ENCODE data around the gene DTD2.

DTD2 gene

DNA sequence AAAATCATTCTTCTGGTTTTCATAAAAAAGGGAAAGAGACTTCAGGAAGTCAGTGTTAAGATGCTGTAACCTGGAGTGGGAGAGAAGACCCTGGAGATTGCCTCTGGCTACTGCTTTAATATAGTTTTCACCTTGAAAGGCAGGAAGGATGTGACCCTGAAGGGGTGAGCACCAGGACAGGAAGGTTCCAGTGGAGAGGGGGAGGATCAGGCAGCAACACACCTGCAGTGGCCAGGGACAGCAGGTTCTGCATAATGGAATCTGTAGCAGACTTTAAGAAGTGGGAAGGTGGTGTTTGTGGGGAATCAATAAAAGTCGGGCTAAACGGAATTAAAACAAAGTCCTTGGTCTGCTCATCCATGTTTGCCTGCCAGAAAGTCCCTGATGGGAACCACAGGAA, 30.6 kb downstream of the DTD2 start:
- Mint-ChIP-seq H3K4me3 (no peak overlapping the region), H3K27ac (no peak overlapping the region), H3K4me1 (peaks cover 19% of the 10 kb centered on the region), H3K9me3 (no peaks in the 10 kb centered on the region), H3K27me3 (no peaks in the 10 kb centered on the region), H3K36me3 (ENCODE audit: low read depth) (no peaks in the 10 kb centered on the region)
- no peak for ATAC-seq
- no peak for DNase-seq

DNA sequence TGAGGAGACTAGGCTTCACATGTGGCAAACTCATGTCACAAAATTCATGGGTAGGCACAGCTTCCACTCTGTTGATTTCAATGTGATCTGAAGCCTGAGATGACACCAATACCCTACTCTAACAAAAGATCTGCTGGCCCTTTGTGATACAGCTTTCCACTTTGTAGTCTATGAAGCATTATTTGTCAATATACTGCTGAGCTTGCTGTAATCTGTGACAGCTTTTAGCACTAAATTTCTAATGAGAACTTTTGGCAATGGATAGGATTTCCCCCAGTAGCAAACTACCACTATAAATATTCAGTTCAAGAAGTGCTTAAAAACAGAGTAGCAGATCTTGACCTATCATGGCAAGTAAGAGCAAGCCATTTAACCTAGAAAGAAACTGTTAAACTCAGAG, 31.4 kb downstream of the DTD2 start:
- Mint-ChIP-seq H3K27ac (no peak overlapping the region), H3K9me3 (no peaks in the 10 kb centered on the region), H3K36me3 (ENCODE audit: low read depth) (no peaks in the 10 kb centered on the region), H3K4me3 (no peak overlapping the region), H3K4me1 (peaks cover 25% of the 10 kb centered on the region), H3K27me3 (no peaks in the 10 kb centered on the region)
- ATAC-seq, result no peak
- DNase-seq, result no peak

DNA sequence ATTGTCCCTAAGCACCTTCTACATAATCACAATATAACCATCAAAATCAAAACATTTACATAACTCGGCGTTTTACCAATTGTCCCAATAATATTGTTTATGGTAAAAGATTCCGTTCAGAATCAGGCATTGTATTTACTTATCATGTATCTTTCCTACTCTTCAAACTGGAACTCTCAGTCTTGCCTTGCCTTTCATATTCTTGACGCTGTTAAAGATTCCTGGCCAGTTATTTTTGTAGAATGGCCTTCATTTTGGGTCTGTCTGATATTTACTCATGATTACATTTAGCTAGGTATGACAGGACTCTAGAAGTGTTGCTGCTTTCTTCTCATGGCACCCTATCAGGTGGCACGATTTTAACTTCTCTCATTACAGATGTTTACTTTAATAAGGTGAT, 36.1 kb downstream of the DTD2 start:
- H3K36me3 Mint-ChIP-seq (ENCODE audit: low read depth), result peaks cover 2% of the 10 kb centered on the region
- no peak for DNase-seq
- H3K27ac Mint-ChIP-seq, result peak overlapping the region; percentile 94
- H3K4me1 Mint-ChIP-seq, result peaks cover 22% of the 10 kb centered on the region
- no peak for ATAC-seq
- H3K9me3 Mint-ChIP-seq, result no peaks in the 10 kb centered on the region
- no peaks in the 10 kb centered on the region for H3K27me3 Mint-ChIP-seq
- H3K4me3 Mint-ChIP-seq, result peak overlapping the region; percentile 93

DNA sequence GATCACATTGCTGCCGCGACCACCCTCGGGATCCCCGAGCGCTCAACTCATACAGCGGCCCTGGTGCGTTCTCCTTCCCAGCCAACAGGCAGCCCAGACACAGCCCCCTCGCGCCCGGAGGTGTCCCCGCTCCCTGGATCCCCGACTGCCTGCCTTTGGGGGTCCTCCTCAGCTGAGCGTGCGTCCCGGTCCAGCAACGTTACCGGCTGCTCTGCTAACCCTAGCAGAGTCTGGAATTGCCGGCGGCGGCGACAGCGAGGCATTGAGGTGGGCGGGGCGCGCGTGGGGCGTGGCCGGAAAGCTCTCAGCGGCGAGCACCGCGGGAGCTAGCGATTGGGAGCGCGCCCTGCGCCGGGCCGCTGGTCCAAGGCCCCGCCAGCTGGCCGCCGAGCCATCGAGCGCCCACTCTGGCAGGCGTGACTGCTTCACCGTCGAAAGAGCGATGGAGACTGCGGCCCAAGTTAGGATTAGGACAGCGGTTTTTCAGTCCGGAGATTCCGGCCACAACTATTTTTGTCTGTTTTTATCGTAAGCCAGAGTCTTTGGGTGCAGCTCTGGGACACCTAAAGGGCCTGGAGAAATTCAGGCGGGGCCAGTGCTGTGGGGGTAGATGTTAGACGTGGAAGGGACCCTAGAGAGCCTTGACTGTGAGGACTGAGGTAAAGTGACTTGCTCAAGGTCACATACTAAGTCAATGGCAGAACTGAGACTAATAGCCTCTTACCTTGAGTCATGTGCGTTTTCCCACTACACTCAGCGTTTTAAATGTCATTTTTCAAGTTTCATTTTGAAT, 36.8 kb downstream of the DTD2 start, which contains the start of gene HEATR5A:
Gene HEATR5A (minus strand): TSS at position 232 of the 793 bp plus-strand sequence. CDS start 17,575 bp downstream, outside the sequence.
- Mint-ChIP-seq H3K9me3 (no peaks in the 10 kb centered on the region), H3K4me1 (peaks cover 22% of the 10 kb centered on the region), H3K36me3 (ENCODE audit: low read depth) (peaks cover 2% of the 10 kb centered on the region), H3K27me3 (no peaks in the 10 kb centered on the region), H3K27ac (peak within 1 kb of the TSS; percentile 94), H3K4me3 (peak within 1 kb of the TSS; percentile 93)
- ATAC-seq (peak; percentile 95), DNase-seq (peak; percentile 94)

DNA sequence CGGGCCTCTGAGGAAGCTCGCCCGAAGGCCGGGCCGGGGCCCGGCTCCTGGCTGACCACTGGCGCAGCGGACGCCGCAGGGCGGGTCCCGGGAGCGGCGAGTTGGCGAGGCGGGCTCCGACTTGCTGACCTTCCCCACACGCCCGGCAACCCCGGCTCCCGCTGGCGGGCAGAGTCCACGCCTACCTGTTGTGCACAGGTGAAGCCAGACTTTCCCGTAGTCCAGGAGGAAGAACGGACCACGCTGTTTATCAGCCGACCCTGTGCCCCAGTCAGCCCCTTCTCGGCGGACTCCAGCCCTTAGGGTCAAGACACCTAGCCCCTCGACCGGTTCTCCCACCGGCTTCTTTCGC, 37.4 kb downstream of the DTD2 start:
- Mint-ChIP-seq H3K4me1 (peaks cover 22% of the 10 kb centered on the region), H3K36me3 (ENCODE audit: low read depth) (peaks cover 2% of the 10 kb centered on the region), H3K4me3 (peak overlapping the region; percentile 93), H3K27me3 (no peaks in the 10 kb centered on the region), H3K27ac (peak overlapping the region; percentile 94), H3K9me3 (no peaks in the 10 kb centered on the region)
- DNase-seq (peak; percentile 24), ATAC-seq (peak; percentile 1)

DNA sequence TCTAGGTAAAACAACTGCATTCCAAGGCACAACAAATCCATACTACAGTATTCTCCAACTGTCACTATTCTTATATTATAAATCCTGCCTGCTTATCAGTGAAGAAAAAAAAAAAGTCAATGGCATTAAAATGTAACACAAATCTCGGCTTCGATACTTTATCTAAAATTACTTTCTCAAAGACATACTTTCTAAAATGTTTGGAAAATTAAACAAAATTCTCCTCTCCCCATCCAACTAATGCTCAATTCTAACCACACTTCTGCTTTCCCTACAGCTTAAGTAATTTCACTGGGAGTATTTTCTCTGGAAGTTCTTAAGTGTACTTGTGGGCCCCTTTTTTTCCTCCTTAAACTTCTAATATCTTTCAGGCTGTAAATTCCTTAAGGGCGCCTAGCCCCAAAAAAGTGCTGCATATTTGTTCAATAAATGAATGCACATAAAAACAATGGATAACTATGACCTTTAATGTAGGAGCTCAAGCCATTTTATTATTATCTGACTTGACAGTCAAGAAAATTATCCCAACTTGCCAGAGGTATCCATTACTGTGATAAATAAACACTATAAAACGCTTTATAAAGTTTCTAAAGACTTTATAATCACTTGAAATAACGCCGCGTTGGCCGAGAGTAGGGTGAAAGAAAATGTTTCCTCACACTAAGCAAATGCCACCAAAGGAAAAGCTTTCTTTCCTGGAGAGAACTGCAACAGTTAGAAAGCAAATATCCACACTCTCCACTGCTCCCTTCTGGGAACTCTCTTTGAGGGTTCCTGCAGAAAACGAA, 37.9 kb downstream of the DTD2 start:
- no peak for DNase-seq
- no peaks in the 10 kb centered on the region for H3K9me3 Mint-ChIP-seq
- H3K4me3 Mint-ChIP-seq, result peak overlapping the region; percentile 93
- no peaks in the 10 kb centered on the region for H3K27me3 Mint-ChIP-seq
- no peak overlapping the region for H3K27ac Mint-ChIP-seq
- peaks cover 25% of the 10 kb centered on the region for H3K4me1 Mint-ChIP-seq
- no peak for ATAC-seq
- H3K36me3 Mint-ChIP-seq (ENCODE audit: low read depth), result peaks cover 2% of the 10 kb centered on the region

DNA sequence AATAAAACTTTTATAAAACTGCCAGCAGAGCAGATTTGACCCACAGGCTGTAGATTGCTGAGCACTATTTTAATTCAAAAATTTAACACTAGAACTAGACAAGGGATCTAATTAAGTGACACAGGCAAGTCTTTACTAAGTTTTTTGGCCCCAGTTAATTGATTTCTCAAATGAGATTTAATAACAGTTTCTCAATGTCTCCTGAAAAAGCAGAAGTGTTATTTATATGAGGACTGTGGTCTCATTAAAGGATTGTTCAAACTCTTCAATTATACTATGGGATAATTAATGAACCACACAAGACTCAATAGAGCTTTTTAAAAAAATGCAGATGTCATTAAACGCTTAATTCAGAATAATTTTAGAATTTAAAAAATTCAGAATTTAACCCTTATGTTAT, 38.9 kb downstream of the DTD2 start:
- ATAC-seq, result no peak
- Mint-ChIP-seq H3K27ac (no peak overlapping the region), H3K9me3 (no peaks in the 10 kb centered on the region), H3K36me3 (ENCODE audit: low read depth) (peaks cover 2% of the 10 kb centered on the region), H3K4me3 (no peak overlapping the region), H3K4me1 (peaks cover 28% of the 10 kb centered on the region), H3K27me3 (no peaks in the 10 kb centered on the region)
- DNase-seq, result no peak

DNA sequence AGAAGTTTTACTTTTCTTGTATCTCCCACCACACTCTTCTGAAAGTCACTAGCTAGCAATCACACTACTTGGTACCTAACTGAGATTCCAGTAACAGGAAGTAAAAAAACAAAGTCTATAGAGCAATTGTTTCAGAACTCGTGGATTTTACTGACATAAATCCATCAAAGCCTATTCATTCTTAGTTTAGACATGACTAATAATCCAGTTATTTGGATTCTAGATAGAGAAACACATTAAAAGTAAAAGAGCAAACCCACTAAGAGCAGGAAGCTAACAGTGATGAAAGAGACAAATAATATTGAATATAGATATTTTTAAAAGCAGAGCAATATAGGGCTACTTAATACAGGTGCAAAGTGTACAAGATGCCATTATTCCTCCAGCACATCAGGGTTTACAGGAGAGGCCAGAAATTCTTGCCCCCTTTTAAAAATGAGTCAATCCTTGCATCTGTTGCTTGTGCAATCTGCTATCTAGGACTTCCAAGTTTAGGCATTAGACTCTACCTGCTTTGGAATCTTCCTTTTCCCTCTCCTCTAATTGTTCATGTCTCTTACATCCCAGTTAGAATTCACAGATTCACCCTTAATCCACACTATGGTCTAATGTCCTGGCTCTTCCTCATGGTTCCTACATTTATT, 43.0 kb downstream of the DTD2 start:
- H3K36me3 Mint-ChIP-seq (ENCODE audit: low read depth), result peaks cover 2% of the 10 kb centered on the region
- no peak overlapping the region for H3K27ac Mint-ChIP-seq
- no peaks in the 10 kb centered on the region for H3K27me3 Mint-ChIP-seq
- H3K4me1 Mint-ChIP-seq, result peaks cover 23% of the 10 kb centered on the region
- DNase-seq (no peak), ATAC-seq (no peak)
- no peak overlapping the region for H3K4me3 Mint-ChIP-seq
- H3K9me3 Mint-ChIP-seq, result no peaks in the 10 kb centered on the region

DNA sequence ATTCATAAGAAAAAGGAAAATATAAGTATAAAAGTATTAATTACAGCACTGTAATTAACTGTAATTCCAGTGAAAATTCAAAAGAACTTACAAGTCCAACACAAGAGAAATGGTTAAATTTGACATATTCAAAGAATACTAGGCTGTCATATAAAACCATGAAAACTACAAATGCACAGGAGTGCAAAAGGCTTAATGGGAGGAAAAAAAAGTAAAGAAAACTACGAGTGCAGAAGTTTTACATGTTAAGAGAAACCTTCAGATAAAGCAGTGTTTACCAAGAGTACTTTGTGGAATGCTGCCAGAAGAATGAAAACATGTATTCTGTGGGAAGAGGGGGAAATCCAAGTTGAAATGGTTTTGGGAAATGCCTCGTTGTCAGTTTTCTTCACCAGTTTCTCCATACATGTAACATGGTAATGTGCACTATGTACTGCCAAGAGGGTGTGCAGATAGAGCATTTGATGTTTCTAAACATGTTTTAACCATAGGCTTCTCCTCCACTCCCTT, 46.0 kb downstream of the DTD2 start:
- H3K27ac Mint-ChIP-seq, result no peak overlapping the region
- no peak for DNase-seq
- ATAC-seq, result no peak
- H3K36me3 Mint-ChIP-seq (ENCODE audit: low read depth), result peaks cover 2% of the 10 kb centered on the region
- H3K27me3 Mint-ChIP-seq, result no peaks in the 10 kb centered on the region
- no peak overlapping the region for H3K4me3 Mint-ChIP-seq
- peaks cover 19% of the 10 kb centered on the region for H3K4me1 Mint-ChIP-seq
- H3K9me3 Mint-ChIP-seq, result no peaks in the 10 kb centered on the region

DNA sequence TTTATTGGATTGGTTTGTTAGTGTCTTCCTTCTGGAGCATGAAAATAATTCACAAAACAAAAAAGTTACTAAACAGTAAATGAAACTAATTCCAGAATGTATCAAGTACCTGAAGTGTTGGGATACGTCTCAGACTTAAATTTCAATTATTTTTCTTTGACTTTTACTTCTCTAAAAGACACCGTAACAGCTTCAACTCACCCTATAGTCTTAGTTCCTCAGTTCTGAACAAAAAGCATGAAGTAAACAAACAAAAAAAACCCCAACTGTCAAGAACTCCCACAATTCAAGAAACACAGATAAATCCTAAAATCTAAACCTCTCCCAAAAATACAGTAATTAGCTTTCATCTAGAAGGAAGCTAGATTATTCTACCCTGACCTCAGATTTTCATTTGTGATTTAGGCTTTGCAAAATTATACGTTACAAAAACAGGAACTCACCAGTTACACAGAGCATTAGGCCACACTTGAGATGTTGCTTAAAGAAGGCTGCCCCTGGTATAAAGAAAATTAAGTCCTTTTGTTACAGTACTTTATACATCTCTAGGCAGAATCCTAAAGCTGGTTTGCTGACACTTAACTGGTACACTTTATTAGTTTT, 47.2 kb downstream of the DTD2 start:
- no peak for ATAC-seq
- peak overlapping the region; percentile 58 for H3K27ac Mint-ChIP-seq

DNA sequence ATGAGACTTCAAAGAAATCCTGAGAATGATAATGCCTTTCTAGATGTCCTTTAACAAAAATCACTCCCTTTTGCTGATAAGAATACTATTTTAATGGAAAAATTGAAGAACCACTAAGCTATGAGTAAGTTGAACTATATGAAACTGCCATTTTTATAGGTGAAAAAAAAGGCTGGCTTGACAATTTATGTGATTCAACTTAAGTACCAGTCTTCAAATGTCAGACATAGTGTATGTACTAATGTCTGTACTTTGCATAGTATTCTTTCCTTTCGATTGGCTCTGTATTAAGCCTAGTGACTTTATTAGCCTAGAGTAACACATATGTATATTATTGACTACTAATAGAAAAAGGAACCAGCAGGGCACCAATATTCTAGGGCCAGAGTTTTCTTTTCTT, 48.9 kb downstream of the DTD2 start:
- ATAC-seq (peak; percentile 84), DNase-seq (no peak)
- peak overlapping the region; percentile 46 for H3K27ac Mint-ChIP-seq
- H3K27me3 Mint-ChIP-seq, result no peaks in the 10 kb centered on the region
- H3K4me1 Mint-ChIP-seq, result peaks cover 13% of the 10 kb centered on the region
- H3K9me3 Mint-ChIP-seq, result no peaks in the 10 kb centered on the region
- H3K4me3 Mint-ChIP-seq, result no peak overlapping the region
- H3K36me3 Mint-ChIP-seq (ENCODE audit: low read depth), result peaks cover 2% of the 10 kb centered on the region

More for the DNA sequence above, 47.2 kb downstream of the DTD2 start:
- no peak for DNase-seq
- Mint-ChIP-seq H3K4me1 (peaks cover 19% of the 10 kb centered on the region), H3K4me3 (no peak overlapping the region), H3K27me3 (no peaks in the 10 kb centered on the region), H3K9me3 (no peaks in the 10 kb centered on the region), H3K36me3 (ENCODE audit: low read depth) (peaks cover 2% of the 10 kb centered on the region)

DNA sequence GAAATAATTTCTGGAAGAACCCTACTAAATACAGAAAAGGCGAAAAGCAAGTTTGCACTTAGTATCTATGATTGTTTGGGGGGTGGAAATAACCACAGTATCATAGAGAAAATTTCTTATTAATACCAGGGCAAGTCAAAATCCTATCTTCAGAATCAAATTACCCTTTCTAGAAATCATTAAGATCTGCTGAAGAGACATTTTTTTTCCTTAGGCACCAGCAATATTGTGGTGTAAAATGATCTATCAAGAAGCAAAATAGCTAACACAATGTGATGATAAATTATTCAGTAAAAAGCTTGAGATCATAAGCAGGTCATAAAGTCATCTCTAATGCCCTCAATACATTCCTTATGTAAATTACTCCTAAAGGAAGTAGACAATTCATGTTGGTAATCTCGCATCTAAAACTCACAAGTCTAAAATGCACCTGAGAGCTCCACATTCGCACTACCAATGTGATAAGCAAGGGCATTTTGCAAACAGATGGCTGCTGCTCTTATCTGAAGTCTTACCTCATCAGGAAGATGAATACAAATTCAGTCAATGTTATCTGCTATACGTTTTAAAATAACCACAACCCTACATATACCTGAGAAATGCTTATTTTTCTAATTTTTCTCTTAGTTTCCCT, 51.6 kb downstream of the DTD2 start:
- no peak for DNase-seq
- Mint-ChIP-seq H3K27ac (no peak overlapping the region), H3K9me3 (no peaks in the 10 kb centered on the region), H3K4me1 (peaks cover 13% of the 10 kb centered on the region), H3K27me3 (no peaks in the 10 kb centered on the region), H3K4me3 (no peak overlapping the region), H3K36me3 (ENCODE audit: low read depth) (peaks cover 7% of the 10 kb centered on the region)
- ATAC-seq, result no peak

DNA sequence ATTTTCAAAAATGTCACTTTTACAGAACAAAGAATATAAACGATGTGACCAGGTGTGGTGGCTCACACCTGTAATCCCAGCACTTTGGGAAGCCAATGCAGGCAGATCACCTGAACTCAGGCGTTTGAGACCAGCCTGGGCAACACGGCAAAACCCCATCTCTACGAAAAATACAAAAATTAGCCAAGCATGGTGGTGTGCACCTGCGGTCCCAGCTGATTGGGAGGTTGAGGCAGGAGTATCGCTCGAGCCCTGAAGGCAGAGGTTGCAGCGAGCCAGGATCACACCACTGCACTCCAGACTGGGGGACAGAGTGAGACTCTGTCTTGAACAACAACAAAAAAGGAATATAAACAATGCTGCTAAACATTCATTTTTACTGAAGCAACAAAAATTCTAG, 52.2 kb downstream of the DTD2 start:
- Mint-ChIP-seq H3K27ac (no peak overlapping the region), H3K9me3 (no peaks in the 10 kb centered on the region), H3K36me3 (ENCODE audit: low read depth) (peaks cover 9% of the 10 kb centered on the region), H3K27me3 (no peaks in the 10 kb centered on the region), H3K4me3 (no peak overlapping the region), H3K4me1 (peaks cover 11% of the 10 kb centered on the region)
- ATAC-seq (no peak), DNase-seq (no peak)

DNA sequence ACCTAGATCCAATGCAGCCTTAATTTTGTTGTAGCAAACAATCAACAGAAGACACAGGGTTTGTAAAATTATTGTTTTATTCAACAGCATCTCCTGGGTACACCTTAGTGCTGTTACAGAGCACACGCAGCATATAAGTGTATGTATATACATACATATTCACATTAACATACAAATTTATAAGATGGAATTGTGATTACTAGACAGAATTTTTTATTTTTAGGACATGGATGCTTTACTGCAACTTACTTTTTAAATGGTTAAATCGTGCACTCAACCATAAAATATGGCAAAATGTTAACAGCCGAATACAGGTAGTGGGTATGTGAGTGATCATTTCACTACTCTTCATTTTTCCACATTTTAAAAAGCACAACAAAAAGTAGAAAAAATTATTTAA, 53.6 kb downstream of the DTD2 start:
- Mint-ChIP-seq H3K27me3 (no peaks in the 10 kb centered on the region), H3K9me3 (no peaks in the 10 kb centered on the region), H3K27ac (no peak overlapping the region), H3K4me3 (no peak overlapping the region), H3K36me3 (ENCODE audit: low read depth) (peaks cover 13% of the 10 kb centered on the region), H3K4me1 (peaks cover 8% of the 10 kb centered on the region)
- ATAC-seq (no peak), DNase-seq (no peak)

Data from activated naive CD8-positive, alpha-beta T cell treated with anti-CD3 and anti-CD28 coated beads, Interleukin-2, amount 50 U/mL, for 24 hours (primary cell).